GM18870 (cell line): Measurements from ENCODE around the gene BMP10.

Experiments used
- ATAC-seq: cut with Tn5 transposase; IDR thresholded peaks from one replicate; pipeline ENCODE4 v1.9.1; 2021; ENCODE audit warnings: moderate library complexity; ENCODE audit not compliant: unreplicated experiment

Gene BMP10, protein sequence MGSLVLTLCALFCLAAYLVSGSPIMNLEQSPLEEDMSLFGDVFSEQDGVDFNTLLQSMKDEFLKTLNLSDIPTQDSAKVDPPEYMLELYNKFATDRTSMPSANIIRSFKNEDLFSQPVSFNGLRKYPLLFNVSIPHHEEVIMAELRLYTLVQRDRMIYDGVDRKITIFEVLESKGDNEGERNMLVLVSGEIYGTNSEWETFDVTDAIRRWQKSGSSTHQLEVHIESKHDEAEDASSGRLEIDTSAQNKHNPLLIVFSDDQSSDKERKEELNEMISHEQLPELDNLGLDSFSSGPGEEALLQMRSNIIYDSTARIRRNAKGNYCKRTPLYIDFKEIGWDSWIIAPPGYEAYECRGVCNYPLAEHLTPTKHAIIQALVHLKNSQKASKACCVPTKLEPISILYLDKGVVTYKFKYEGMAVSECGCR

GRCh38 chr2:68871159-68871764 is at the start of gene BMP10:
Gene BMP10, minus strand, starts transcription at chr2:68871397. Its CDS starts 39 bp downstream, at chr2:68871358.
- ATAC-seq, result no peak

DNA sequence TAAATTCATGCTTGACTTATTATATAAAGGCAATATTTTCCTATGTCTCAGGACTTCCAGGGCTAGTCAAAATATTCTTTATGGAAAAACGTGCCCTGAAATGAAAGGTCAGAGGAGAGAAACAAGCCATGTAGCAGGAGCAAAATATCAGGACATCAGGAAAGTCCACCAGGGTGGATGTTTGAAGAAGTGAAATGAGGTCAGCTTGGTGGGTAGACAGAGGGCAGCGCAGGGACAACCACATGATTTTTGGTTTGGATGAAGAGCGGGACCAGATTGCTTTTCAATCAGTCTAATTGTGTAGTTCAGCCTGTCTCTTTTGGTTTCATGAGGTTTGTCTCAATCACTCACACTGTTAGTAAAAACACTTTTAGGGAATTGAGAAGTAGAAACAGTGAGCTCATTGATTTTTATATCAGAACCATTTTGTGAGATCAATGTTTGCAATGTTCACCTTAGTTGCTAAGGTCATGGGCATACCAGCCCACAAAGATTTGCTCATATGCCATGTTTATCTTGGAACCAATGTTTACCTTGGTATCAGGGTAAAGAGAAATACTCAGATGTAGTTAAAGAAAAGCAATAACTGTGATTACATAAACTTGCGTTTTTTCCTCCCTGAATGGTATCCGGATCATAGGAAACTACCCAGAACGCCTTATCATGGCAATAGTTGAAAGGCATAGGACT is 49.4 kb upstream of the BMP10 start:
- ATAC-seq, result no peak

- ATAC-seq, result no peak
Measured at GRCh38 chr2:68918497-68918896, 47.3 kb upstream of the BMP10 start.

GRCh38 chr2:68917034-68917718 is 46.0 kb upstream of the BMP10 start:
- no peak for ATAC-seq

- ATAC-seq, result no peak
Measured at GRCh38 chr2:68916226-68916625, 45.0 kb upstream of the BMP10 start.

GRCh38 chr2:68915393-68915792 is 44.2 kb upstream of the BMP10 start:
- ATAC-seq, result no peak

GRCh38 chr2:68913359-68913758 is 42.2 kb upstream of the BMP10 start:
- ATAC-seq, result no peak

- ATAC-seq, result no peak
Measured at GRCh38 chr2:68912732-68913131, 41.5 kb upstream of the BMP10 start.

GRCh38 chr2:68912111-68912510 is 40.9 kb upstream of the BMP10 start:
- ATAC-seq, result no peak

DNA sequence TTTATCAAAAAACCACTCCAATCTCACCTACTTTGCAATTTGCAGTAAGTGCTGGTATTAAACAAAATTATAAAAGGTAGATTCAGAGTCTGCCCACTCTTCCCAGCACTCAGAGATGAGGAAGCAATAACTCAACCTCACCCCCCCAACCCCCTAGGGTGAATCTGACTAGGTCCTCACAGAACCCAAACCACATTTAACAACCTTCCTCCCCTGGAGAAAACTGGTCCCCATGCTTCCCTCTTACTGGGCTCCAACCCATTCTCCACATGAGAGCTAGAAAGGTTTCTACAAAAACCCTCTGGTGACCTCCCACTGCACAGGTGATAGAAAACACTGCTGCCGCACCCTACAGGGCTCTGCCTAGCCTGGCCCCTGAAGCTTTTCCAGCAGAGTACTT is 40.5 kb upstream of the BMP10 start:
- ATAC-seq, result no peak

DNA sequence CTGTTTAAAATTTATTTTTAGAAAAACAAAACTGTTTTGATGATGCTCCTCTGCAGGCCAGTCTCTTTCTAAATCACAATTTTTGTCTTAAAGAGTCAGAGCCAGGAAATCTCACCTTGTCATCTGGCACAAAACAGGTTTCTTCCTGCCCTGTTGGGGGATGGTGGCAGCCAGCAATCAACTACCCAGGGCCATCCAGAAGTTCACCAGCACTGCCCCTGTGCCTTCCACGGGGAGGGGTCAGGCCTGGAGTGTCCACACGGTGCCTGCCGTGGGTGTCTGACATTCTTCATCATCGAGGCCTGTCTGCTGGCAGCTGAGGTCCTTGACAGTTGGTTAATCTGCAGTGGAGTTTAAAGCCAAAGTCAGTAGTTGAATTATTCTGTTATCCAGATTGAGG is 40.0 kb upstream of the BMP10 start:
- no peak for ATAC-seq

GRCh38 chr2:68909793-68910674 is 38.8 kb upstream of the BMP10 start:
- ATAC-seq, result no peak

DNA sequence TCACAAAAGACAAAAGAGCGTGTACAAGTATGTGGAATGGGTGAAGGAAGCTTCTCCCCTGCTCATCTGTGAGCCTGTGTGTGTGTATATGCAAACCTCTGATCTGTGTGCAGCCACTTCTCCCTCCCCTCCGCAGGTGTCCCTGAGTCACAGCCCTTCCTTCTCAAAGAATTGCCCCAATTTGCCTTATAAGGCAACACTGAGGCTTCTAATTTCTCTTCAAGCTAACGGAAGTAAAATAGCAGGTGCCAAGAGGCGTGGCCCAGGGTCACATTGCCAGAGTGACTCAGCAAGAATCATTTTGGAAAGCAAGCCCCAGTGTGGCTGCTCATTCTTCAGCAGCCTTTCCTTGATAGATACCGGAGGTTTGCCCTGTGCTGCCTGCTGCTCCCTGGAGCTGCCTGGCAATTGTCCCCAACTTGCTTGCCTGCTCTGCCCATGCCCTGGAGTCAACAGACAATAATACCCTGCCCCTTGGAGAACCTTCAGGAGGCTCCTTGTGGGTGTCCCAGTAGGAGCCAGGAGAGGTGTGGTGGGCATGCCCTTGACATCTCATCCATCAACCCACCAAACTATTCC is 37.3 kb upstream of the BMP10 start:
- ATAC-seq, result peak; percentile 95

- ATAC-seq, result peak; percentile 16
Measured at GRCh38 chr2:68907920-68908253, 36.7 kb upstream of the BMP10 start.

DNA sequence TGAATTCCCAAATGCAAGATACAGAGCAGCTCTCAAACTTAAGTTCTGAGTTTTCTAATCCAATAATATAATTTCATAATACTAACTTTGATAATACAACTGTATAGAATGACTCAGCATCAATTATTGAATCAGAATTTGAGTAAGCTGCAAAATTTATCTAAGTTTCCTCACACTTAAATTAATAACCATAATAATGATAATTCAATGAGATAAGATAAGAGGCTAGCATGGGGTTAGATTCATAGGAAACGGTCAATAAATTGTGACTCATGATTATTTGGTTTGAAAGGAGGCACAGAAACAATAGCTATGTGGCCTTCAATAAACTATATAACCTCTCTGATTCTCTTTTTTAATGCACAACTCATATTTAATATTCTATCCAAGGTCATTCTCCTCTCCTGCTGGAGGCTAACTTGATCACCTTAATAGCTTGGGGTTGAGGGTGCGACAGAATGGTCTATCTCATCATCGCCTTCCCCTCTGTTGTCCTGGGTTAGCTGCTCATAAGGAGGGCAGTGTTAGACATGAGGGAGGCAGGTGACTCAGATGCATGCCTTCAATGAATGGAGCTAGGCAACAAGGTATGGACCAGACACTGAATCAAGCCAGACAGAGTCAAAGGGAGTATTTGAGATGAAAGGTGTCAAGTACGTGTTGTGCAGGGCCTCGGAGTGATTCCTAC is 36.2 kb upstream of the BMP10 start:
- ATAC-seq, result no peak

- ATAC-seq, result no peak
Measured at GRCh38 chr2:68906716-68907115, 35.5 kb upstream of the BMP10 start.

GRCh38 chr2:68905116-68905515 is 33.9 kb upstream of the BMP10 start:
- no peak for ATAC-seq

DNA sequence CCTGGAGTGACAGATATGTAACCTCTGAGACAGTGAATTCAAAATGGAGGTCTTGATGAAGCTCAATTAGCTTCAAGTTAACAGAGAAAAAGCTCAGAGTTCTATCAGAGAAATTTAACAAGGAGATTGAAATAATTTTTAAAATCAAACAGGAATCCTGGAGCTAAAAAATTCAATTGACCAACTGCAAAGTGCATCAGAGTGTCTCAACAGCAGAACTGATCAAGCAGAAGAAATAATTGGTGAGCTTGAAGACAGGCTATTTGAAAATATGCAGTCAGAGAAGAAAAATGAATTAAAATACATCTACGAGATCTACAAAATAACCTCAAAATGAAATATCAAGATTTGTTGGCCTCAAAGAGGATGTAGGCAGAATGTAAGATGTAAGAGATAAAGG is 30.4 kb upstream of the BMP10 start:
- ATAC-seq, result no peak

GRCh38 chr2:68901199-68901514 is 30.0 kb upstream of the BMP10 start:
- ATAC-seq, result no peak
